ENCODE results near the gene IL17C.

The IL17C gene

DNA sequence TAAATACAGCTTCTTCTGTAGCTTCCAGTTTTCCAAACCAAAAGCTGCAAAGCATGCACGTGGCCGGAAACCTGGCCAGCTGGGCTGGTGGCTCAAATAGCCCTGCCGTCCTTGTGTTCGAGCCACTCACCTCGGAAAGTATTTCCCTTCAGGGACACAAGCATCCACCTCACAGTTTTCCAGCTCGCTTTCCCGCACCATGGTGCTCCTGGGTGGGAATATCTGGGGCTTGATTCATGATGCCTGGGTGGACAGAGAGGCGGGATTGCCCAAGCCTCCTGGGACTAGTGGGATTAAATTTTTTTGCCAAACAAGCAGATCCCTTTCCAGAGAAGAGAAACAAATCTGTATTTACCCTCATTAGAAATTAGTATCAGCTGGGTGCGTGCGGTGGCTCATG lies 31.6 kb downstream of the IL17C start:
- no peak for TF ChIP-seq EZH2phosphoT487 (IDR thresholded peaks at IDR 0.05; ENCODE audit: borderline replicate concordance, low read length)
- TF ChIP-seq, protein P1, sequence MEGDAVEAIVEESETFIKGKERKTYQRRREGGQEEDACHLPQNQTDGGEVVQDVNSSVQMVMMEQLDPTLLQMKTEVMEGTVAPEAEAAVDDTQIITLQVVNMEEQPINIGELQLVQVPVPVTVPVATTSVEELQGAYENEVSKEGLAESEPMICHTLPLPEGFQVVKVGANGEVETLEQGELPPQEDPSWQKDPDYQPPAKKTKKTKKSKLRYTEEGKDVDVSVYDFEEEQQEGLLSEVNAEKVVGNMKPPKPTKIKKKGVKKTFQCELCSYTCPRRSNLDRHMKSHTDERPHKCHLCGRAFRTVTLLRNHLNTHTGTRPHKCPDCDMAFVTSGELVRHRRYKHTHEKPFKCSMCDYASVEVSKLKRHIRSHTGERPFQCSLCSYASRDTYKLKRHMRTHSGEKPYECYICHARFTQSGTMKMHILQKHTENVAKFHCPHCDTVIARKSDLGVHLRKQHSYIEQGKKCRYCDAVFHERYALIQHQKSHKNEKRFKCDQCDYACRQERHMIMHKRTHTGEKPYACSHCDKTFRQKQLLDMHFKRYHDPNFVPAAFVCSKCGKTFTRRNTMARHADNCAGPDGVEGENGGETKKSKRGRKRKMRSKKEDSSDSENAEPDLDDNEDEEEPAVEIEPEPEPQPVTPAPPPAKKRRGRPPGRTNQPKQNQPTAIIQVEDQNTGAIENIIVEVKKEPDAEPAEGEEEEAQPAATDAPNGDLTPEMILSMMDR (IDR thresholded peaks at IDR 0.05; ENCODE audit: low read depth, low read length, poor library complexity, severe bottlenecking): no peak
- Histone ChIP-seq H4K20me1 (ENCODE audit: control insufficient read depth, insufficient read depth, low read depth, low read length) (no peaks in the 10 kb centered on the region), H3K4me2 (ENCODE audit: low read length) (no peak overlapping the region), H3K36me3 (ENCODE audit: control insufficient read depth, low read length) (peaks cover 29% of the 10 kb centered on the region), H3K27ac (ENCODE audit: low read depth, low read length) (no peak overlapping the region), H3K27me3 (ENCODE audit: control insufficient read depth, low read length) (no peaks in the 10 kb centered on the region), H3F3A (ENCODE audit: control insufficient read depth, insufficient read depth) (peaks cover 7% of the 10 kb centered on the region), H3K79me2 (ENCODE audit: control insufficient read depth, low read length) (peaks cover 12% of the 10 kb centered on the region), H3K9me2 (replicated peaks; ENCODE audit: control insufficient read depth, low read length) (no peaks in the 10 kb centered on the region), H3K9me3 (ENCODE audit: control insufficient read depth, insufficient read depth, low read length) (no peaks in the 10 kb centered on the region), H3K4me1 (ENCODE audit: control insufficient read depth, low read length) (peaks cover 23% of the 10 kb centered on the region), H3K4me3 (ENCODE audit: low read length) (no peak overlapping the region)

DNA sequence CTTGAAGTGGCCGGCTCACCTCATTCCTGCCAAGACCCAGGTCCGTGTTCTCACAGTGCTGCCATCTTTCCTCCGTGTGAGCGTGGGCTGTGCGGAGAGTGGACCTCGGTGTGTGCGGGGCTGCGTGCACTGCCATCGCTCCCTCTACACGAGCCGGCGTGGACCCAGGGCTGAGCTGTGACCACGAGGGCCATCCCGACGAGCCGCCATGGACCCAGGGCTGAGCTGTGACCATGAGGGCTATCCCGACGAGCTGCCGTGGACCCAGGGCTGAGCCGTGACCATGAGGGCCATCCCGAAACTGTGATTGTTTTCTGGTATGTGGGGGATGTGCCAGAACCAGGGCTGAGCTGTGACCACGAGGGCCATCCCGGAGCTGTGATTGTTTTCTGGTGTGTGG lies 33.4 kb downstream of the IL17C start:
- Histone ChIP-seq H3K9me2 (replicated peaks; ENCODE audit: control insufficient read depth, low read length) (no peaks in the 10 kb centered on the region), H3F3A (ENCODE audit: control insufficient read depth, insufficient read depth) (no peaks in the 10 kb centered on the region), H3K27ac (ENCODE audit: low read depth, low read length) (no peak overlapping the region), H3K4me3 (ENCODE audit: low read length) (no peak overlapping the region), H3K4me2 (ENCODE audit: low read length) (no peak overlapping the region), H3K79me2 (ENCODE audit: control insufficient read depth, low read length) (peaks cover 2% of the 10 kb centered on the region; the same call in 1 of the 2 replicates), H3K9me3 (ENCODE audit: control insufficient read depth, insufficient read depth, low read length) (no peaks in the 10 kb centered on the region), H3K4me1 (ENCODE audit: control insufficient read depth, low read length) (peaks cover 7% of the 10 kb centered on the region; the same call in 1 of the 2 replicates), H3K36me3 (ENCODE audit: control insufficient read depth, low read length) (peaks cover 25% of the 10 kb centered on the region; the same call in 1 of the 2 replicates), H3K27me3 (ENCODE audit: control insufficient read depth, low read length) (no peaks in the 10 kb centered on the region), H4K20me1 (ENCODE audit: control insufficient read depth, insufficient read depth, low read depth, low read length) (no peaks in the 10 kb centered on the region)
- TF ChIP-seq EZH2phosphoT487 (IDR thresholded peaks at IDR 0.05; ENCODE audit: borderline replicate concordance, low read length): no peak
- TF ChIP-seq, protein P1 (IDR thresholded peaks at IDR 0.05; ENCODE audit: low read depth, low read length, poor library complexity, severe bottlenecking): no peak

DNA sequence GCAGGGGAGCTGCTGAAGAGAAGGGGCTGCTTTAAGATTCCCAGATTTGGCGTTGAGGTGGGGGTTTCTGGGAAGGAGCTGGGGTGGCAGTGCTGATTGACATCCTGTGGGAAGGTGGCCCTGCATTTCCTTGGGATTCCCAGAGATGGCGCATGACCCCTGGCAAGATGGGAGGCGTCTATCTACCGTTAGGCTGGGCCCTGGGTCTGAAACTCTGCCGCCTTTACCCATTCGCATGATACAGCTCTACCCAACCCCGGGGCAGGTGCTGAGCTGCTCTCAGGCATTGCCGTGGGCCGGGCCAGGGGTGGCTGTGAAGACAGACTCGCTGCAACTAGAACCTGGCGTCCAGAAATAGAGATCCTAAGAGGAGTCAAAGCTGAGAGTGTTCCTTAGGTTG lies 34.4 kb downstream of the IL17C start:
- H3K4me2 ChIP-seq (ENCODE audit: low read length): no peak overlapping the region
- no peaks in the 10 kb centered on the region for H3F3A ChIP-seq (ENCODE audit: control insufficient read depth, insufficient read depth)
- H3K9me2 ChIP-seq (replicated peaks; ENCODE audit: control insufficient read depth, low read length): no peaks in the 10 kb centered on the region
- no peak overlapping the region for H3K27ac ChIP-seq (ENCODE audit: low read depth, low read length)
- TF ChIP-seq, protein P1 (IDR thresholded peaks at IDR 0.05; ENCODE audit: low read depth, low read length, poor library complexity, severe bottlenecking): no peak
- no peak for TF ChIP-seq EZH2phosphoT487 (IDR thresholded peaks at IDR 0.05; ENCODE audit: borderline replicate concordance, low read length)
- H3K36me3 ChIP-seq (ENCODE audit: control insufficient read depth, low read length): peaks cover 18% of the 10 kb centered on the region; the same call in 1 of the 2 replicates
- no peaks in the 10 kb centered on the region for H3K9me3 ChIP-seq (ENCODE audit: control insufficient read depth, insufficient read depth, low read length)
- H3K4me1 ChIP-seq (ENCODE audit: control insufficient read depth, low read length): no peaks in the 10 kb centered on the region
- H3K79me2 ChIP-seq (ENCODE audit: control insufficient read depth, low read length): no peaks in the 10 kb centered on the region
- H4K20me1 ChIP-seq (ENCODE audit: control insufficient read depth, insufficient read depth, low read depth, low read length): no peaks in the 10 kb centered on the region
- H3K4me3 ChIP-seq (ENCODE audit: low read length): no peak overlapping the region
- H3K27me3 ChIP-seq (ENCODE audit: control insufficient read depth, low read length): no peaks in the 10 kb centered on the region

All from DOHH2 (cell line).